Measurements from ENCODE around the gene MRTFA. TPM values are rescaled to one million over a fixed set of nuclear protein-coding genes. Genes with fewer than 3 reads are reported as not detected.

The MRTFA gene
- total RNA-seq, 1 donor = 34.0 TPM

- TF ChIP-seq CTCF (IDR thresholded peaks at IDR 0.05; ENCODE audit: extremely low read depth, low read depth, low read length) = no peak
- Histone ChIP-seq H3K9me3 (ENCODE audit: low read depth, low read length) (no peaks in the 10 kb centered on the region), H2AFZ (ENCODE audit: low read length) (no peak overlapping the region), H3K36me3 (ENCODE audit: insufficient read depth, low read length) (peaks cover 12% of the 10 kb centered on the region), H3K4me3 (ENCODE audit: insufficient read depth, low read length) (no peak overlapping the region), H3K27me3 (ENCODE audit: insufficient read depth, low read length) (no peaks in the 10 kb centered on the region), H3K27ac (ENCODE audit: low read depth, low read length) (no peak overlapping the region), H3K4me1 (ENCODE audit: insufficient read depth, low read length) (no peaks in the 10 kb centered on the region), H3K79me2 (ENCODE audit: insufficient read depth, low read length) (peaks cover 43% of the 10 kb centered on the region), H3K4me2 (ENCODE audit: insufficient read depth, low read length) (no peak overlapping the region), H4K20me1 (ENCODE audit: insufficient read depth, low read length) (peaks cover 11% of the 10 kb centered on the region)
- no peak for DNase-seq (ENCODE audit: insufficient read length, low spot score, missing footprints)
Measured at GRCh38 chr22:40463683-40464082, 172.8 kb downstream of the MRTFA start.

GRCh38 chr22:40463017-40463631 lies 173.4 kb downstream of the MRTFA start:
- DNase-seq (ENCODE audit: insufficient read length, low spot score, missing footprints) = no peak
- Histone ChIP-seq H2AFZ (ENCODE audit: low read length) (no peak overlapping the region), H3K4me1 (ENCODE audit: insufficient read depth, low read length) (no peaks in the 10 kb centered on the region), H3K79me2 (ENCODE audit: insufficient read depth, low read length) (peaks cover 40% of the 10 kb centered on the region), H3K27me3 (ENCODE audit: insufficient read depth, low read length) (no peaks in the 10 kb centered on the region), H3K27ac (ENCODE audit: low read depth, low read length) (no peak overlapping the region), H3K9me3 (ENCODE audit: low read depth, low read length) (no peaks in the 10 kb centered on the region), H3K36me3 (ENCODE audit: insufficient read depth, low read length) (peaks cover 12% of the 10 kb centered on the region), H4K20me1 (ENCODE audit: insufficient read depth, low read length) (peaks cover 9% of the 10 kb centered on the region), H3K4me3 (ENCODE audit: insufficient read depth, low read length) (no peak overlapping the region), H3K4me2 (ENCODE audit: insufficient read depth, low read length) (no peak overlapping the region)
- no peak for TF ChIP-seq CTCF (IDR thresholded peaks at IDR 0.05; ENCODE audit: extremely low read depth, low read depth, low read length)

- no peak overlapping the region for H3K4me2 ChIP-seq (ENCODE audit: insufficient read depth, low read length)
- H3K27ac ChIP-seq (ENCODE audit: low read depth, low read length) = no peak overlapping the region
- peaks cover 12% of the 10 kb centered on the region for H3K36me3 ChIP-seq (ENCODE audit: insufficient read depth, low read length)
- H3K4me1 ChIP-seq (ENCODE audit: insufficient read depth, low read length) = no peaks in the 10 kb centered on the region
- no peak overlapping the region for H2AFZ ChIP-seq (ENCODE audit: low read length)
- H3K79me2 ChIP-seq (ENCODE audit: insufficient read depth, low read length) = peaks cover 37% of the 10 kb centered on the region
- peaks cover 9% of the 10 kb centered on the region for H4K20me1 ChIP-seq (ENCODE audit: insufficient read depth, low read length)
- H3K27me3 ChIP-seq (ENCODE audit: insufficient read depth, low read length) = no peaks in the 10 kb centered on the region
- no peak for TF ChIP-seq CTCF (IDR thresholded peaks at IDR 0.05; ENCODE audit: extremely low read depth, low read depth, low read length)
- DNase-seq (ENCODE audit: insufficient read length, low spot score, missing footprints) = no peak
- no peaks in the 10 kb centered on the region for H3K9me3 ChIP-seq (ENCODE audit: low read depth, low read length)
- no peak overlapping the region for H3K4me3 ChIP-seq (ENCODE audit: insufficient read depth, low read length)
Measured at GRCh38 chr22:40462195-40462984, 174.1 kb downstream of the MRTFA start.

- no peak for TF ChIP-seq CTCF (IDR thresholded peaks at IDR 0.05; ENCODE audit: extremely low read depth, low read depth, low read length)
- H3K4me3 ChIP-seq (ENCODE audit: insufficient read depth, low read length) = no peak overlapping the region
- peaks cover 16% of the 10 kb centered on the region for H3K4me1 ChIP-seq (ENCODE audit: insufficient read depth, low read length)
- H4K20me1 ChIP-seq (ENCODE audit: insufficient read depth, low read length) = peaks cover 28% of the 10 kb centered on the region
- H3K79me2 ChIP-seq (ENCODE audit: insufficient read depth, low read length) = peaks cover 39% of the 10 kb centered on the region
- H3K27ac ChIP-seq (ENCODE audit: low read depth, low read length) = no peak overlapping the region
- no peak overlapping the region for H2AFZ ChIP-seq (ENCODE audit: low read length)
- no peaks in the 10 kb centered on the region for H3K27me3 ChIP-seq (ENCODE audit: insufficient read depth, low read length)
- DNase-seq (ENCODE audit: insufficient read length, low spot score, missing footprints) = no peak
- H3K9me3 ChIP-seq (ENCODE audit: low read depth, low read length) = no peaks in the 10 kb centered on the region
- no peak overlapping the region for H3K4me2 ChIP-seq (ENCODE audit: insufficient read depth, low read length)
- no peaks in the 10 kb centered on the region for H3K36me3 ChIP-seq (ENCODE audit: insufficient read depth, low read length)
Measured at GRCh38 chr22:40453671-40454070, 182.8 kb downstream of the MRTFA start.

All from osteoblast (primary cell).